Stomach smooth muscle (tissue), 2 donors: ENCODE data around the gene RAMP1.
"Not testable (repeated sequence)": the region's sequence is repeated elsewhere in the genome, so short reads cannot be mapped to it uniquely, and the experiment has no call there.

Source experiments
- H3K27ac ChIP-seq: one replicate; pipeline ENCODE4 v1.7.0; 2013; ENCODE audit warnings: mild to moderate bottlenecking, low read length, inconsistent platforms
- H3K27me3 ChIP-seq, 2 donors: one replicate each; pipeline ENCODE4 v1.7.0; 2013; ENCODE audit warnings: low read length in 2 of 2; ENCODE audit not compliant: insufficient read depth in 2 of 2, control insufficient read depth in 1 of 2
- H3K36me3 ChIP-seq, 2 donors: one replicate each; pipeline ENCODE4 v1.7.0; 2013; ENCODE audit warnings: low read length in 2 of 2; ENCODE audit not compliant: control insufficient read depth in 2 of 2, insufficient read depth in 2 of 2
- H3K4me1 ChIP-seq: one replicate; pipeline ENCODE4 v1.7.0; 2013; ENCODE audit warnings: low read length; ENCODE audit not compliant: control insufficient read depth, insufficient read depth
- H3K4me3 ChIP-seq, 2 donors: one replicate each; pipeline ENCODE4 v1.7.0; 2013; ENCODE audit warnings: low read length in 2 of 2
- H3K9ac ChIP-seq, 2 donors: one replicate each; pipeline ENCODE4 v1.7.0; 2013; ENCODE audit warnings: low read length in 2 of 2, mild to moderate bottlenecking in 1 of 2
- H3K9me3 ChIP-seq, 2 donors: one replicate each; pipeline ENCODE4 v1.7.0; 2013; ENCODE audit warnings: low read length in 2 of 2; ENCODE audit not compliant: control insufficient read depth in 2 of 2
- donor health status: healthy.
- donor health status: Pancreatic carcinoma.

Gene RAMP1

DNA sequence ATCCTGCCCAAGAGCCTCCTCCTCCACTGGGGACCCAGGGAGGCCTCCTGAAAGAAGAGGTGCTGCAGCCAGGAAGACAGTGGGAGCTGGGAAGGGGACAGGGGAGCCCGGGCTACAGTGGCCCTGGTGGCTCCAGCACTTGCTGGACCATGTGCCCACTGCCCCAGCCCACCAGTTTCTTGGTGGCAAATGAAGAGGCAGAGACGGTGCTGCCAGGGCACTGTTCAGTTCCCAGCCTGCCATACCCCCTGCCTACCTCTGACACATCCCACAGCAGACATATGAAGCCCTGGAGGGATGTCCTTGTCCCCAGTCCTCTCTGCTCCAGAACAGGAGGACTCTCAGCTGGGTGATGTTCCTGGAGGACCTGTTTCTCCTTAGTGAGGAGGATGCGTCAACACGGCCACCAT lies 3.7 kb downstream of the RAMP1 start:
- no peaks in the 10 kb centered on the region for H3K27me3 ChIP-seq
- H3K27ac ChIP-seq: peak overlapping the region; percentile 94
- peaks cover 58% of the 10 kb centered on the region for H3K4me1 ChIP-seq
- no peaks in the 10 kb centered on the region for H3K36me3 ChIP-seq
- H3K9ac ChIP-seq: peak overlapping the region; percentile 55 to 66
- H3K4me3 ChIP-seq: peak overlapping the region in 1 of 2 donors; percentile 40
- no peaks in the 10 kb centered on the region for H3K9me3 ChIP-seq

DNA sequence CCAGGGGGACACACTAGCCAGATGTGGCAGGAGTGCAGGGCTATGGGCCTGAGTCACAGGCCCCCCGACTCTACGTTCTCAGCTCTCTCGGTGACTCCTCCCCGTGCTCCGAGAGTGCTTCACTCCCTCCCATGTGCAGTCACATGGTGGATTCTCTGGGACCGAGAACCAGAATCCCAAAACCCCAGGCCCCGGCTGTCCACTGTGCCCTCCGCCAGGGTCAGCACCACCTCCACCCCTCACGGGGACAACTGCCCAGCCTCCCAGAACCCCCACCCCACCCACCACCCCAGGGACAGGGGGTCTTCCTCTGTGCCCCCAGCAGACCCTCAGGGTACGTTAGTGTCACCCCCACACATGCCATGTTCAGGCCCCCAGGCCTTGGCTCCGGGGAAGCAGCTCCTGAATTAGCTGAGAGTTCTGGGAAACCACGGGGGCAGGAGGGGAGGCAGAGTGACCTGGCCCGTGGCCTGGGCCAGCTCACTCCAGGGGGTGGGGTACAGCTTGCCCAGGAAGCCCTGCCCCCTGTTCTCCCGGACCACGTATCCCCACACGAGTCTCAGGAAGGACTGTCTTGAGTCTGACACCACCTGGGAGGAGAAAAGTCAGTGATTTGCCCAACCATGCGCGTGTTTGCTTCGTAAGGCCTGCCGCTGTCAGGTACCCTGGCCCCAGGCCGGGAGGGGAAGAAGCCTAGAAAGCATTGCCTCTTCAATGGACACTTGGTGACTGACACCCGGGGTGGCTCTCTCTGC lies 4.4 kb downstream of the RAMP1 start:
- peak overlapping the region in 1 of 2 donors; percentile 40 for H3K4me3 ChIP-seq

DNA sequence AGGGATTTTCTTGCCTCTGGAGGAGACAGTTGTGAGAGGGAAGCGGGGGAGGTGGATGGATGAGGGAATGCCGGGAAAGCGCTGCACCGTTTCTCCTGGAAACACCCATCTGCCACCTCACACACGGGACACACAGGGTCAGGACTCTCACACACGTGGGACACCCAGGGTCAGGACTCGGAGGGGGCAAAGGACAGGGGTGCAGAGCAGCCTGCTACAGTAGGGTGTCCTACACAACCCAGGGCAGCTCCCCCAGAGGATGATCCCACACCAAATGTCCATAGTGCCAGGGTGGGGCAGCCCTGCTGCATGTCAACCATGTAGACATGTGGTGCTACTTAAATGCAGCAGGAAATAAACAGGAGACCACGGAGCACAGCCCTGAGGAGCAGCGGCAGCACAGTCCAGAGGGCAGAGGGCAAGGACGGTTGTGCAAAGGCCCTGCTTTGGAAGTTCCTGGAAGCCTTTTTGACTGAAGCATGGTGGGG lies 5.1 kb downstream of the RAMP1 start:
- Histone ChIP-seq H3K27me3 (no peaks in the 10 kb centered on the region), H3K9ac (peak overlapping the region; percentile 64 to 66), H3K36me3 (no peaks in the 10 kb centered on the region), H3K4me3 (peak overlapping the region in 1 of 2 donors; percentile 35), H3K4me1 (peaks cover 56% of the 10 kb centered on the region), H3K27ac (peak overlapping the region; percentile 94), H3K9me3 (no peaks in the 10 kb centered on the region)

More for the DNA sequence above, 4.4 kb downstream of the RAMP1 start:
- Histone ChIP-seq H3K9me3 (no peaks in the 10 kb centered on the region), H3K36me3 (no peaks in the 10 kb centered on the region), H3K27ac (peak overlapping the region; percentile 94), H3K9ac (peak overlapping the region; percentile 55 to 66), H3K27me3 (no peaks in the 10 kb centered on the region), H3K4me1 (peaks cover 58% of the 10 kb centered on the region)

DNA sequence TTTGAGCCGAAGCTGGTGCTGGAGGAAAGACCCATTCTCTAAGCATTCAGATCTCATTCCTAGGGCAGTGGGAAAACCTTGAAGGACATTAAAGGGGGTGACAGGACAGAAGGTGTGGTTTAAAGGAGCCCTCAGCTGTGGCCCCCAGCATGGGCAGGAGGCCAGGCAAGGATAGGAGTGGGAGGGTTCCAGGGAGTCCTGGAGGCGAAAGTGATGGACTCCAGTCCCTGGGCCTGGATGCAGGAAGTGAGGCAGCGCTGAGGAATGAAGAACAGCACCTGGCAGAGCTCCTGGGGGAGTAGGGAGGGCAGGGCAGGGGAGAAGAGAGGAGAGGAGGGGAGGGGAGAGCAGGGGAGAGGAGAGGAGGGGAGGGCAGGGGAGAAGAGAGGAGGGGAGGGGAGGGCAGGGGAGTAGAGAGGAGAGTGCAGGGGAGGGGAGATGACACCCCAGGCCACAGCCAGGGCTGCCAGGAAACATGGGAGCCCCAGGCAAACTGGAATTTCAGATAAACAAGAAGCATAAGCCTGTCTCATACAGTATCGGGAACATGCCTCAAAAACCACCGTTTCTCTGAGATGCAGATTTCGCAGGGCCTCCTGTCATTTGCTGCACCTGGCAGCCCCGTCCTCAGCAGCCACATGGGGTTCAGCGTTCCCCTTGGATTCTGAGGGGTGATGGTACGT lies 5.7 kb downstream of the RAMP1 start:
- H3K4me1 ChIP-seq: peaks cover 62% of the 10 kb centered on the region
- H3K36me3 ChIP-seq: no peaks in the 10 kb centered on the region
- no peaks in the 10 kb centered on the region for H3K27me3 ChIP-seq
- peak overlapping the region; percentile 66 for H3K9ac ChIP-seq
- H3K4me3 ChIP-seq: peak overlapping the region in 1 of 2 donors; percentile 35
- H3K9me3 ChIP-seq: no peaks in the 10 kb centered on the region
- peak overlapping the region; percentile 94 for H3K27ac ChIP-seq

DNA sequence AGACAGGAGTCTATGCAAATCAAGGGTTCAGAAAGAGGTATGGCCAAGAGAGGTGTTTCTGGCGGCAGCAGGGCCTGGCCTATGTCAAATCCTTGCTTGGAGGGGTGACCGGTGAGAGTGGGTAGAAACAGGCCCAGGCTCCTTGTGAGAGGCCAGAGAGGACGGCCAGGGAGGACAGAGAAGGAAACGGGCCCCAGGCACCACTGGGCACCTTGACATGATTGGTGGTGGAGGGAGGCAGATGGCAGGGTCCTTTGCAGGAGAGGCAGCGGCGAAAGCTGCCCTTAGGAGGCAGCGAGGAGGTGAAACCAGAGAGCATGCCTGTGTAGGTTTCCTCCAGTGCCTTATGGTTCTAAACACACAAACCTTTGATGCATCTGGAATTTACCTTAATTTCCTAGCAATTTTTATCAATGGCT lies 6.2 kb downstream of the RAMP1 start:
- Histone ChIP-seq H3K27me3 (no peaks in the 10 kb centered on the region), H3K9ac (peak overlapping the region; percentile 55 to 66), H3K9me3 (no peaks in the 10 kb centered on the region), H3K4me3 (peak overlapping the region in 1 of 2 donors; percentile 29), H3K4me1 (peaks cover 68% of the 10 kb centered on the region), H3K27ac (peak overlapping the region; percentile 94), H3K36me3 (no peaks in the 10 kb centered on the region)

DNA sequence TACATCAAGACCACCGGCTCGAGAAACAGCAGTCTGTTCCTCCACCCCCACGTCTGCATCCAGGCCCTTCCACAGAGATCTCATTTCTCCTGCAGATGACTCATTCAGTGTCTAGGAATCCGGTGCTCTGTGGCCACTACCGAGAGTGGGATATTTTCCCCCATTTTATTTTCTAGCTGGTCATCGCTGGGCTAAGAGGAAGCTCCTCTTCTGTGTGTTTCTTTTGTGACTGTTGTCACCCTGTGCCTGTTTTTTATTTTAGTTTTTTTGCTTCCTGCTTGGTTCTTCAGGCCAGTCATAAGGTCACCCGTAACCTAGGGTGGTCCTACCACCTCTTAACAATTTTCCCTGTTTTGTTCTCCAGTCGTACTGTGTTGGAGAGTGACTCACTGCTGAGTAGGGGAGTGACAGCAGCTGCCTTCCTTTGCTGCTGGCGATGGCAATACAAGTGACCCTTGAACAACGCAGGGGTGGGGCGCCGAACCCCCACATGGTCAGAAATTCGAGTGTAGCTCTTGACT lies 6.7 kb downstream of the RAMP1 start:
- peak overlapping the region; percentile 94 for H3K27ac ChIP-seq
- peak overlapping the region; percentile 55 to 66 for H3K9ac ChIP-seq
- H3K27me3 ChIP-seq: no peaks in the 10 kb centered on the region
- H3K36me3 ChIP-seq: no peaks in the 10 kb centered on the region
- peaks cover 73% of the 10 kb centered on the region for H3K4me1 ChIP-seq
- H3K9me3 ChIP-seq: no peaks in the 10 kb centered on the region
- H3K4me3 ChIP-seq: peak overlapping the region in 1 of 2 donors; percentile 29

DNA sequence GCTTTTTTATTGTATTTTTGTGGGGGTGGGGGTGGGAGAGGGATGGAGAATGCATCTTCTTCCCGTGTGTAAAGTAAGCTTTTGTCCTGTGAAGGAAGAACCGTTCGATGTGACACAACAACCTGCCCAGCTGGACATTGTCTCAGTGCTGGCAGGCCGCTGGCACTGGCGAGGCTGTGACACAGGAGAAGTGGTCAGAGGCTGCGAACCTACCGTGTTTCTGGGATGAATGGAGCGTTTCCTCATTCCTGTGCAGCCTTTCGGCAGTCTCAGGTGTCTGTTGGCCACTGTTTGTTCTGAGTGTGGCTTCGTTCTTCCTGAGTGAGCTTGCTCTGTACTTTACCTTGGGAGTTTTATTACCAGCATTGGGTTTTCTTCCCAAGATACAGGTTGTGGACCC lies 8.0 kb downstream of the RAMP1 start:
- Histone ChIP-seq H3K4me1 (peaks cover 78% of the 10 kb centered on the region), H3K4me3 (no peak overlapping the region), H3K9me3 (no peaks in the 10 kb centered on the region), H3K27me3 (no peaks in the 10 kb centered on the region), H3K36me3 (no peaks in the 10 kb centered on the region), H3K27ac (peak overlapping the region; percentile 94), H3K9ac (no peak overlapping the region)

DNA sequence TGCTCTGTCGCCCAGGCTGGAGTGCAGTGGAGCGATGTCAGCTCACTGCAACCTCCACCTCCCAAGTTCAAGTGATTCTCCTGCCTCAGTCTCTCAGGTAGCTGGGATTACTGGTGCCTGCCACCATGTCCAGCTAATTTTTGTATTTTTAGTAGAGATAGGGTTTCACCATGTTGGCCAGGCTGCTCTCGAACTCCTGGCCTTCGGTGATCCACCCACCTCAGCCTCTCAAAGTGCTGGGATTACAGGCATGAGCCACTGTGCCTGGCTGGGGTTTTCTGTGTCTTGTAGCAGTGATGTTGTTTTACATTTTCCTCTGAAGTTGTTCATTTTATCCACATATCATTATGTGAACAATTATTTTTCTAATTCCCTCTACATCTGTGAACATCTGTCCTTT lies 8.7 kb downstream of the RAMP1 start:
- not testable (repeated sequence) for H3K27me3 ChIP-seq, H3K36me3 ChIP-seq, H3K9ac ChIP-seq, H3K4me3 ChIP-seq, H3K9me3 ChIP-seq
- H3K27ac ChIP-seq: peak overlapping the region; percentile 94
- peaks cover 77% of the 10 kb centered on the region for H3K4me1 ChIP-seq

DNA sequence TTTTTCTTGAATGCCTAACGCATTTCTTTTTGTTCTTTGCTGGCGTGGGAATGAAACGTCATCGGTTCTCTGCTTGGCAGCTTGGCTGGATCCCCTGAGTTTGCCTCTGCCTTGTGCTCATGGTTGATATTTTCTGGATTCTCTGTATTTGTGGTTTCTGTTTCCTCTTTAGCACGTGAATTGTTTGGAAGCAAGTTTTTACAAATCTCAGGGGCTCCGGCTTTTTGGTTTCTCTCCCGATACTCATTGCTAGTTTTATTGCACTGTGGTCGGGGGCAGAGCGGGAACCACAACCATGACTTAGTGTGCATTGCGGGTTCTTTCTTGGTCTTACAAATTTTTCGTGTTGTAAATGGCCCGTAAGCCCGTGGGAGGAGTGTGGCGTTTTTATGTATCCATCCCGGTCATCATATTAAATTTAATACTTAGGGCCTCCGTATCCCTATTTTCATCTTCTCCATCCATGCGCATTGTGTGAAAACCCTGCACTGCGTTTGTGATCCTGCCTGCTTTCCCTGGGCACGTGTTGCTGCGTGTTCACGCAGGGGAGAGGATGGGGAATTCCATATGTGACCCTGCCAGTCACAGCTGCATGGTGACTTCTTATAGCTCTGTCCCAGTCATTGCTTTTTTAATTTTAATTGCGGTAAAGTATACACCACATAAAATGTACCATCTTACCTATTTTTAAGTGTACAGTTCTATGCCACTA lies 9.4 kb downstream of the RAMP1 start:
- Histone ChIP-seq H3K9ac (no peak overlapping the region), H3K27ac (peak overlapping the region; percentile 94), H3K27me3 (no peaks in the 10 kb centered on the region), H3K4me3 (no peak overlapping the region), H3K36me3 (no peaks in the 10 kb centered on the region), H3K4me1 (peaks cover 77% of the 10 kb centered on the region), H3K9me3 (no peaks in the 10 kb centered on the region)

DNA sequence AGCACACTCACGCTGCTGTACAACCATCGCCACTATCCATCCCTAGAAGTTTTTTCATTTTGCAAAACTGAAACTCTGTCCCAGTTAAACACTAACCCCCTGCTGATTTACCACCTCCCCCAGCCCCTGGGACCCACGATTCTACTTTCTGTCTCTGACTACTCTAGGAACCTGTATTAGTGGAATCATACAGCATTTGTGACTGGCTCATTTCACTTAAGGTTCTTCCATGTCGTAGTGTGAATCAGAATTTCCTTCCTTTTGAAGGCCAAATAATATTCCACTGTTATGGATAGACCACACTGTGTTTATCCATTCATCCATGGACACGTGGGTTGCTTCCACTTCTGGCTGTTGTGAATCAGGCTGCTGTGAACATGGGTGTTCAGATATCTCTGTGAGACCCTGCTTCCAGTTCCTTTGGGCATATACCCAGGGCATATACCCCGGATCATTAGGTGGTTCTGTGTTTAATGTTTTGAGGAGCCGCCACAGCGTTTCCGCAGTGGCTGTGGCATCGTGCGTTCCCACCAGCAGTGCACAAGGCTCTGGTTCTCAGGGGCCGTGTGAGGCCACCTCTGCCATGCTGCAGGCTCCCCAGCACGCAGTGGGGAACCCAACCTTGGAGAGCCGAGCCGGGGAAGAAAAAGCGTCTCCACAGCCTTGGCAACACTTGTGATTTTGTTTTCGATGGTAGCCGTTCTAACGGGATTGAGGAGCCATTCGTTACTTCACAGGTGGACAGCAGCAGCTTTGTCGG lies 10.1 kb downstream of the RAMP1 start:
- no peaks in the 10 kb centered on the region for H3K27me3 ChIP-seq
- H3K36me3 ChIP-seq: no peaks in the 10 kb centered on the region
- peak overlapping the region; percentile 31 for H3K27ac ChIP-seq
- H3K9ac ChIP-seq: no peak overlapping the region
- no peak overlapping the region for H3K4me3 ChIP-seq
- no peaks in the 10 kb centered on the region for H3K9me3 ChIP-seq
- peaks cover 77% of the 10 kb centered on the region for H3K4me1 ChIP-seq
